ENCODE results near the gene VEGFB.

VEGFB gene

DNA sequence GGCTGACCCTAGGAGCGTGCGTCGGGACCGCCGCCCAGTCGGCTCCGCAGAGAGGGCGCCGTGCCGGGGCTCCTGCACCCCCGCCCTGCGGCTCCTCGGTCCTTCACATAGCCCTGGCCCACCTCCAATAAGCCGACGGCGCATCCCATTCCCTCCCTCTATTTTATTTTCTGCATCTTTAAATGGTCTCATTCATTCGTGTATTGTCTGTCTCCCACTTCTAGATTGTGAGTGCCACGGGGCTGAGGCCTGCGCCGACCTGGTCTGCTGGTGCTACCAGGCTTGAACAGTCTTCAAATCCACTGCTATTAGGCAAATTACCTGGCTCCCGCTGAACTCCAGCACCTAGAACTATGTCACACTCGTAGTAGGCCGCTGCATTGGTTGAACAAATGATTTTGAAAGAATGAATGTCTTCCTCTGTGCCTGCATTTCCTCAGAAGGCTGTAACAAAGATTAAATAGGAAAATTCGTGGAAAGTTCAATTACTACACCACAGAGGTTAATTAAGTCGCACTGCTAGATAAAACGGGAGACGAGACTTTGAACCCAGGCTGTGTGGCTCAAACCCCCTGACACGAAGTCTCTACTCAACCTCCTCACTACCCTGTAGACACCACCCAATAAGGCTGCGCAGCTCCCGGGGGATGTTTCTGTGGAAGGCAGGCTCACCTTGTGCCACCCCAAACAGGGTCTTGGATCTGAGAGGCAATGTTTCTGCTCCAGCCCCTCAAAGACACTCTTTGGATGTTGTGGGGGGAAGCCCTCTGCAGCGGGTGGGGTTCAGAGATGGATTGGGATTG is 13.5 kb downstream of the VEGFB start:
- DNase-seq (ENCODE audit: low read depth) = no peak

DNA sequence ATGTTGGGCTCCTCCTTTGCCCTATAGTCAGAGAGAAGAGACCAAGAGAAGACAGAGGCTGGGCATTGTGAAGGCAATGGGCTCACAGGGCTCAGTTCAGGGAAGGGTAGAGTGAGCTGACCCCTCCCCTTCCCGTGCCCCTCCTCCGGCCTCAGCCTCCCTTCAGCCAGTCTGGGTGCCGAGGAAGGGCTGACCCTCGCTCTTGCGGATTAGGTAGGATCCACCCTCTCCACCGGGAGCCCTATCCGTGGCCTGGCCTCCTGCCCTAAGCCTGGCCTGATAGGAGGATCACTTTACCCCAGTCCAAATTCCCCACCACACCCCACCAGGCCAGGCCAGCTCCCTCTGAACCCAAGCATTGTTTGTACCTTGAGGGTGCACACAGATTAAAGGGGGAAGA is 14.2 kb downstream of the VEGFB start:
- no peak for DNase-seq (ENCODE audit: low read depth)

DNA sequence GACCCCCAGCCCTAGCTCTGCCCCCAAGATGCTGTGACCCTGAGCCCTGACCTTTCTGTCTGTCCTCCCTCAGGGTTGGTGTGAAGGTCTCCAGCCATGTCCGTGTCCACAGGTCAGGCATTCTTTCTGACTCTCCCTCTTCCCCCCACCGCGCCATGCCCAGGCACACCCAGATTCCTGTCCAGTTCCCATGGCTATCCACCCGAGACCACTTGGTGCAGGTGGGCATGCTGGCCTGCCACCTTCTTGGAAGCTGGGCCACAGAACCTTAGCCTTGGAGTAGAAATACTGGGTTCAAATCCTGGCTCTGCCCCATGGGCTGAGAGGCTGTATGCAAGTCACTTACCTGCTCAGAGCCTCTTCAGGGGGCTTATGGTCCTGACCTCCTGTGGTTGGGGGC is 14.7 kb downstream of the VEGFB start:
- DNase-seq (ENCODE audit: low read depth) = no peak

DNA sequence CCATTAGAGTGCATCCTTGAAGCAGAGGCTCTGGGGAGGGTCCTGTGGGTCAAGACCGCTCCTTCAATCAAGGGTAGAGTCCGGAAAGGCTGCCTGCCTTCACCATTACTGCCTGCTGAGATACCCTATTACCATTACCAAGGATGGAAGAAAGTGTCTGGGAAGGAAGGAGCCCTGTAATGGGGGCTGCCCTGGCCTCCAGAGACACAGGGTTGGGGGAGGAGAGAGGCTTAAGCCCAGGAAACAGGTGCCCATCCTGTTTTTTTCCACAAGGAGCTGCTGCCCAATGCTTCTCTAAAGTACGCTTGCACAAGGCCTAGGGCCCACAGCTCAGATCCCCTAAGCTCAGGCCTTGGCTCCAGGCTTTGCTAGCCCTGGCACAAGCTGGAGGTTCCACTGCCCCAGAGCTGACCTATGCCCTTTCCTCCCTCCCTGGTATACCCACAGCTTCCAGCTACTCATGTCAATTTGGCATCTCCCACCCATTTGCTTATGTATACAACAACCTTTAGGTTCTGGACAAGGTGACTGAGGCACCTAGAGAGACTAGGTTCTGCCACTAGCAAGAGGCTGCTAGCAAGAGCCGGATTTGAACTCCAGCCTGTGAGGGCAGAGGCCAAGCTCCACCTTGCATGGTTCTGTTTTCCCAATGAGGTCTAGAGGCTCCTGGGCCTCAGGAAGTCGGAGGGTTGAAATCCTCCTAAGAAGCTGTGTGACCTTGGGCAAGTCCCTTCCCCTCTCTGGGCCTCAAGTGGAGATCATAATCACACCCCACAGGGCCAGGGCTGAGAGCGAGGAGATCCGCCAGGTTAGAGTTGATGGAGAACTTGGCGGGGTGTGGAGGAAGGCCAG is 15.4 kb downstream of the VEGFB start:
- no peak for DNase-seq (ENCODE audit: low read depth)

DNA sequence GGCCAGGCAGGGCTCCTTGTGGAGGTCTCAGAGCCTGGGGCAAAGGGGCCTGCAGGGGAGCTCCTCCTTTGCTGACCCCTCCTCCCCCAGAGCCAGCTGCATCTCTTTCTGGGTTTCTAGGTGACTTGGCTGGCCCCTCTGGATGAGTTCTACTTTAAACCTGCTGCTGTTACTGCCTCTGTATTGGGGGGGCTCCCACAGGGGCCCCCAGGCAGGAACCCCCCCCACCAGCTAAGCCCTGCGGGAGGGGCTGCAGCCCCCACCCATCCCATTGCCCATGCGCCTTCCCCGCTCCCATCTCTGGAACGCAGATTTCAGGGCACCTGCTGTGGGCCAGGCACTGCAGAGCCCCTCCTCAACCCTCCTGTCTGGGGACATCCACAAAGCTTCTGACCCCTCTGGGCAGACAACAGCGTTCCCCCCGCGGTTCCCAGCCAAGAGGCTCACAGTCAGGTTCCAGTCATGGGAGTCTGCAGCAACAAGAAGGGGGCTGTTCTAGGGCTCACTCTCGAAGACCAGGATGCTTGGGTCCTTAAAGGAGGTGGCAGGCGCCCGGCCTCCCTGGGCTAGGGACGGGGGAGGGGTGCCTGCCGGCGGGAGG is 16.1 kb downstream of the VEGFB start:
- no peak for DNase-seq (ENCODE audit: low read depth)

DNA sequence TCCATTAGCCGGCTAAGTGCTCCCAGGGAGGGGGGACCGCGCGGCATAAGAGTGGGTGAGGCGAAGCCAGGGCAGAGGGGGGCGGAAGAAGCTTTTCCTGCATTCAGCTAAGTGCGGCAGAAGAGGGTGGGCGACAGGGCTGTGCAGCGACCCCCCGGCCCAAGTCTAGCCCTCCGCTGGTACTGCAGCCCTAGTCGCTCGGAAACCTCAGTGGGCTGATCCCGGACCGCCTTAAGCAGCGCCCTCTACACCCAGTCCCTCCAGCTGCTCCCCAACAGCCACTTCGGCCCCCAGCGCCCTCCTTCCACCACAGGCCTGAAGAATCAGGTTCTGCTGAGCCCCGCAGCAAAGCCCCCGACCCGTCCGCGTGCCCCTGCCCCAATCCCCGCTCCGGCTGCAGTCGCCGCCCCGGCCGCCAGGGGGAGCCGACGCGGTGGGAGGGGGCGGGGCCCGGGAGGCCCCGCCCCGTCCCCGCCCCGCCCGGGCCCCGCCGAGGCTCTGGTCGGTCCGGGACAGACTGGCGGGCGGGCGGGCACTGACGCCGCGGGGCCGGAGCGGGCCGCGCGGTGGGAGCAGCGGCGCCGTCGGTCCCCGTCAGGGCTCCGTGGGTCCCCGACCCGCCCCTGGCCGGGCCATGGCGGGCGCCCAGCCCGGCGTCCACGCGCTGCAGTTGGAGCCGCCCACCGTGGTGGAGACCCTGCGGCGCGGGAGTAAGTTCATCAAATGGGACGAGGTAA is 16.8 kb downstream of the VEGFB start, which contains the start of gene PLCB3:
TSS of gene PLCB3 (plus strand) at position 515 of the 737 bp plus-strand sequence. CDS start at position 635, 120 bp downstream.
- DNase-seq (ENCODE audit: low read depth) = no peak

DNA sequence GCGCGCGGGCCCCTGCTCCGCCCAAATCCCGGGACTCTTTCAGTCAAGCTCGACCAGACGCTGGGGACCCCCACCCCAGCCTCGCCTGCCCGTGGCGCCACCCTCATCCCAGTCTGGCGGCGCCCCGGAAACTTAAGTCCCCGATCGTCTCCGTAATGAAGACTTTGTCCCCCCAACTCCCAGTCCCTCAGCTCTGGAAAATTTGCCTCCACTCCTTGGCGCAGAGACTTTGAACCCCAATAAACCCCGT is 17.3 kb downstream of the VEGFB start:
- DNase-seq (ENCODE audit: low read depth) = no peak

DNA sequence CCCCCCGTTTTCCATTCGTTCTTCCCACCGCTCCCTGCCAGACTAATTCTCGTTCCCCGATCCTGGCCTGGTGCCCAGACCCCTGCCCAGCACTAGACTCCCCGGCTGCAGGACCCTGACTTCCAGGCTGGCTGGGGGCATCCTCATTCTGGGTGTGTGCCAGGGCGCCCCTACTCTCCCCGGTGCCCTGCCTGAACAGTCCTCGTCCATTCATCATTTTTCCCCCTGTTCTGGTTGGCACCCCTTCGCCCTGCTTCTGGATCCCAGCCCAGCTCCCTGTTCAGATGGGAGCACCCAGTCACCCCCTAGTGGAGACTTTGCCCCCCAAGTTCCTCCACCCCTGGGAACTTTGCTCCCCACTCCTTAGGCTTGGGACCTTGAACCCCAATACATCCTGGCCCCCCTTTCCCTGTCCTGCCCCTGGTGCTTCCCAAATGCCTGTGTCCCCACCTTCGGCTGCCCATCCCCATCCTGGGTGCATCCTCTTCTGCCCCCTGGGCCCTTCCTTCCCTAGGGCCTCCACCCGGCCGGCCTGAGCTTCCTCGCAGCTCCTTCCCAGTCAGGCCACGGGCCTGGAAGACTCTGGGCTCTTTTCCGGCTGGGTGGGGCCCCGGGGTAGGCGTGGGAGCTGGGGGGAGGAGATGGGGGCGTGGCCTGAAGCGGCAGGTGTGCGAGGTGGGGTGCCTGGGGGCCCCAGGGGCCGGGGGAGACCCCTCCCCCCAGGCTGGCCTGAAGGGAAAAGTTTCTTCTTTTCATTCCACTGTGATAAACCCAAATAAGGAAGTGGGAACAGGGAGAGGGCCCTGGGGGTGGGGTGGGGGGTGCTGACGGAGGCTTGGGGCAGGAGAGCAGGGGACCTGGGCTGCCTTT is 17.9 kb downstream of the VEGFB start:
- DNase-seq (ENCODE audit: low read depth) = no peak

DNA sequence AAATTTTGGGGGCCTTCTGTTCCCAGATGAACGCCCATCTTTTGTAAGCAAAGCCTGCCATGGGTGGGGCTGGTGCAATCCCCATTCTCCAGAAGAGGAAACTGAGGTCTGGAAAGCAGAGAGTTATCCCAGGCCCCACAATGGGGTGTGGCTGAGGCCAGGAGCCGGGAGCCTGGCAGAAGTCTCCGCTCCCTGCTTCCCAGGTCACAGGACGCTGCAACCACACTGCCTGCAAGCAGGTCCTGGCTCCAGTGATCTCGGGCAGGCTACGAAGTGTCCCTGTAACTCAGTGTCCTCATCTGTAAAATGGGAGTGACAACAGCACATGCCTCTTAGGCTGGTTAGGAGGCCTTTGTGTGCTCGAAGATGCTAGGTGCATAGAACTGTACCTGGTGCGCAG is 18.7 kb downstream of the VEGFB start:
- DNase-seq (ENCODE audit: low read depth) = no peak

DNA sequence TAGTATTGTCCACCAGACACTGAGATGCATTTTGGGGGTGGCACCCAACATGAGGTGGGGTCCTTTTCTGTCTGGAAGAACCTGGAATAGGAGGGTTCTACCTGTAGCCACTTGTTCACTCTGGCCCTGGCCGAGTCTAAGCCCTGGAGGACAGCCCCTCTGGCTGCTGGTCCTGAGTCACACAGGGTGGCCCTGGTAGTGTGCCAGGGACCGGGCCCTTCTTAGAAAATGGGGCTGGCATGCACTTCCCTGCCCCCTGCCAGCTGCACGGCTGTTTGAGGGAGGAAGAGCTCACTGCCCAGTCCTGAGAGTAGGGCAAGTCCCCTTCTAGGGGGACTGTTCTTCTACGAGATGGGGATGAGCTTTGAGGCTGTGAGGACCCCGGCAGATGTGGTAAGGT is 19.1 kb downstream of the VEGFB start:
- DNase-seq (ENCODE audit: low read depth) = no peak

DNA sequence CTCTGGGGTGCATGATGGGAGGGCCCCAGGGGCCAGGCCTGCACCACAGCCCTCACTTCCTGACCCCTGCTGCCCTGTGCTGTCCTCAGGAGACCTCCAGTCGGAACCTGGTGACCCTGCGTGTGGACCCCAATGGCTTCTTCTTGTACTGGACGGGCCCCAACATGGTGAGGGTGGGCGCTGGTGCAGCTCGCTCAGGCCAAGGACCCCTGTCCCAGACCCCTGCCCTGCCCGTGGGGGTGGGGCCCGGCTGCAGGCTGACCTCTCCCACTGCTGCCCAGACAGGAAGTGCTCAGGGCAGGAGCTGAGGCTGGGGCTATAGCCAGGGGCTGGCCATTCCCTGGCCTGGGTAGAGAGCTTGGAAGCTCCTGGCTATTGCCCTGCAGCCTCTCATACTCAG is 19.9 kb downstream of the VEGFB start:
- DNase-seq (ENCODE audit: low read depth) = no peak

DNA sequence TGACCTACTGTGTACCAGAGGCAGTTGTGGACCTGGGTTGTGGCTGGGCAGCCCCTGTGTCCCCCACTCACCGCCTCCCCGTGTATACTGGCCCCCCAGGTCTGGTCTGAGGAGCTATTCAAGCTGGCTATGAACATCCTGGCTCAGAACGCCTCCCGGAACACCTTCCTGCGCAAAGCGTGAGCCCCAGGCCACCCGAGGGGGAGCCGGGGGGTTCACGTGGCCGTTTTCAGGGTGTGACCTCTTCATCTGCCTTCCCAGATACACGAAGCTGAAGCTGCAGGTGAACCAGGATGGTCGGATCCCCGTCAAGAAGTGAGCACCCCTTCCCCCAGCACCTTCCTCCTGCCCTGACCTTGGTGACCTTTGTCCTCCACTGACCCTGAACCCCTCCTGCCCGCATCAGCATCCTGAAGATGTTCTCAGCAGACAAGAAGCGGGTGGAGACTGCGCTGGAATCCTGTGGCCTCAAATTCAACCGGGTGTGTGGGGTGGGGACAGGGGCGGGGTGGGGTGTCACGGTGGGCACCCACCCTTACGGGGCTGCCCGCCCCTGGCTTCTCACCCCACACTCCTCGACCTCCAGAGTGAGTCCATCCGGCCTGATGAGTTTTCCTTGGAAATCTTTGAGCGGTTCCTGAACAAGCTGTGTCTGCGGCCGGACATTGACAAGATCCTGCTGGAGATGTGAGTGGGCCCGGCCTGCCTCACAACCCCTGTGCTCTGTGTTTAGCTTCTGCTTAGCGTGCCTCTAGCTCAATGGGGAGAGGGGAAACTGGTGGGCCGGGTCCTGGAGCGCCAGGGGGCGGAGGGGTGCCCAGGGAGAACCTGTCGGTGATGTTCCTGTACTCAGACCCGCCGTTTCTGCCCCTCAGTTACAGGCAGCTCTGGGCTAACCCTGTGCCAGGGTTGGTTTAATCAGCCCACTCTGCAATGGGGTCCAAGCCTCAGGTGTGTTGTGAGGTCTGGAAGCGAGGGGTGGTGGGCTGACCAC is 21.0 kb downstream of the VEGFB start:
- DNase-seq (ENCODE audit: low read depth) = no peak

DNA sequence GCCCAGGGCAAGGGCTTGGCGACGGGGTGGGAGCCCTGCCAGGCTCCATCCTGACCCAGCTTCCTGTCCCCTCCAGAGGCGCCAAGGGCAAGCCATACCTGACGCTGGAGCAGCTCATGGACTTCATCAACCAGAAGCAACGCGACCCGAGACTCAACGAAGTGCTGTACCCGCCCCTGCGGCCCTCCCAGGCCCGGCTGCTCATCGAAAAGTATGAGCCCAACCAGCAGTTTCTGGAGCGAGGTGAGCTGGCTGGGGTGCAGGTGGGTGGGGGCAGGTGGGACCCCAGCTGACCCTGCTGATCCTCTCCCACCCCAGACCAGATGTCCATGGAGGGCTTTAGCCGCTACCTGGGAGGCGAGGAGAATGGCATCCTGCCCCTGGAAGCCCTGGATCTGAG is 21.9 kb downstream of the VEGFB start:
- no peak for DNase-seq (ENCODE audit: low read depth)

DNA sequence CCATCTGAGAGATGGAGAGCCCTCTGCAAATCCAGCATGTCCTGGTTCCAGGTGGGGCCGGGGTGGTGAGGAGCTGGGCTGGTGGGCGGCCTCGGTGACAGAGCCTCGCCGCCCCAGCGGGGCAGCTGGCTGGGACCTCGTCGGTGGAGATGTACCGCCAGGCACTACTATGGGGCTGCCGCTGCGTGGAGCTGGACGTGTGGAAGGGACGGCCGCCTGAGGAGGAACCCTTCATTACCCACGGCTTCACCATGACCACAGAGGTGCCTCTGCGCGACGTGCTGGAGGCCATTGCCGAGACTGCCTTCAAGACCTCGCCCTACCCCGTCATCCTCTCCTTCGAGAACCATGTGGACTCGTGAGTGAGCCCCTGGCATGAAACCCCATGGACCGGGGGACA is 24.0 kb downstream of the VEGFB start:
- DNase-seq (ENCODE audit: low read depth) = no peak

DNA sequence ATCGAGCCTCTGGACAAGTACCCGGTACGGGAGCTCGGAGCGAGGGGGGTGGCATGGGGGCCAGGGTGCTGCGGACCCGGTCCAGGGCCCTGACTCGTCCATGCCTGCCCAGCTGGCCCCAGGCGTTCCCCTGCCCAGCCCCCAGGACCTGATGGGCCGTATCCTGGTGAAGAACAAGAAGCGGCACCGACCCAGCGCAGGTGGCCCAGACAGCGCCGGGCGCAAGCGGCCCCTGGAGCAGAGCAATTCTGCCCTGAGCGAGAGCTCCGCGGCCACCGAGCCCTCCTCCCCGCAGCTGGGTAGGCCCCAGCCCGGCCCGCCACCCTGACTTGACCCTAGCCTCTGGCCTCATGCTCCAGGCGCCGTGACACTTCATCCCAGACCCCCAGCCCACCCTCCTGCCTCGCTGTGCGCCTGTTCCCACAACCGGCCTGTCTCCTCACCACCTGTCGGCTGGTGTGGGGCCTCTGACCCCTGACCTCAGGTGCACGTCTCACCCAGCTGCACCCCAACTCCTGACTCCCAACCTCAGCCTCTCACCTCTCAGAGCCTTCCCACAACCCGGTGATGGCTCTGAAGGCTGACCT is 24.7 kb downstream of the VEGFB start:
- DNase-seq (ENCODE audit: low read depth) = no peak

DNA sequence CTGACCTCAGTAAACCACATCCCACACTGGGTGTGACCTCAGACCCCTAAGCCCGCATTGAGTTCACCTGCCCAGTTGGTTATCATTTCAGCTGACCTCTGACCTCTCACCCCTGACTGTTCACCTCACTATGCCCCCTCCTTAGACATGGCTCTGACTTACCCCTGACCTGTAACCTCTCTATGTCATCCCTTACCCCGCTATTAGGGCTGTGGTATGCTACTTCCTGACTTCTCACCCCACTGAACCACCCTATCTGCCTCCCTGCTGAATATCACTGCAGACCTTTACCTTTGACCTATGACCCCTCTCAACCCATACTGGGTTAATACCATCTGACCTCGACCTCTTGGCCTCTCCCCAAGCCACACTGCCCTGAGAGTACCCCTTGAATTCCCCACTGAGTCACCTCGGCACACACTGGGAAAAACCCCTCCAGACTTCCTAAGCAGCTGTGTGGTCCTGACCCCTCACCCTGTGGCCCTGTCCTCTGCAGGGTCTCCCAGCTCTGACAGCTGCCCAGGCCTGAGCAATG is 25.2 kb downstream of the VEGFB start:
- no peak for DNase-seq (ENCODE audit: low read depth)

DNA sequence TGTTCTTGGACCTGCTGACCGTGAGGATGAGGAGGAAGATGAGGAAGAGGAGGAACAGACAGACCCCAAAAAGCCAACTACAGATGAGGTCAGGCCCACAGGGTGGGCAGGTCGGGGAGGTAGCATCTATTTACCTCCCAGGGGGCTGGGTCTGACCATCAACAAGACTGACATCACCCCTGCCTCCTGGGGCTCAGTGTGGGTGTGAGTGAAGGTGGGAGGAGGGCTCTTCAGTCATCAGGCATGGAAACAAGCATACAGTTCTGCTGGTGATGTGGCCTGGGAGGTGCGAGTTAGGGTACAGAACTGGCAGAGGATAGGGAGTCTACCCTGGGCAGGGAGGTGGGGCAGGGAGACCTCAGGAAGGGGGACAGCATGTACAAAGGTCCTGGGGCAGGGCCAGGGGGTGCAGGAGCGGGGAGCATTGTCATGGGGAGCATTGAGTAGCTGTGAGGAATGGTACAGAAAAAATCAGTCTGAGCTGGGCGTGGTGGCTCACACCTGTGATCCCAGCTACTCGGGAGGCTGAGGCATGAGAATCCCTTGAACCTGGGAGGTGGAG is 25.8 kb downstream of the VEGFB start:
- DNase-seq (ENCODE audit: low read depth) = no peak

DNA sequence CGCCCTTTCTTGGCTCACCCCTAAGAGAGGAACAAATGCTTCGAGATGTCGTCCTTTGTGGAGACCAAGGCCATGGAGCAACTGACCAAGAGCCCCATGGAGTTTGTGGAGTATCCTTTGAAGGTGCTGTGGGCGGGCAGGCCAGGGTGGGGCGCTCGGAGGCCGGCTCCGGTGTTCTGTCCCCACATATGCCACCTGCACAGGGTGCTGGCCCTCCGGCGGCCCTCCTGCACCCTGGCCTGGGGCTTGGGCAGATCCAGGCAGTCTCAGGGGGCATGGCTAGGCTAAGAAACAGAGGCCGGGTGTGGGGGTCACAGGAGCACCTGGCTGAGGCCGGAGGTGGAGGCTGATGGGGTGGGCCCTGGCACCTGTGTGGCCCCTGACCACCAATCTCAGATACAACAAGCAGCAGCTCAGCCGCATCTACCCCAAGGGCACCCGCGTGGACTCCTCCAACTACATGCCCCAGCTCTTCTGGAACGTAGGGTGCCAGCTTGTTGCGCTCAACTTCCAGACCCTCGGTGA is 27.2 kb downstream of the VEGFB start:
- DNase-seq (ENCODE audit: low read depth) = no peak

Measured in stimulated activated CD8-positive, alpha-beta memory T cell treated with anti-CD3 and anti-CD28 coated beads, Interleukin-12 subunit alpha, Interleukin-12 subunit beta, amount 100 ng/mL, for 1 hour (primary cell).